Frontal cortex (tissue), 4 donors: ENCODE measurements around the gene ZBTB20. TPM values are rescaled to one million over a fixed set of nuclear protein-coding genes. Genes with fewer than 3 reads are reported as not detected.

Experiments used
- DNase-seq, 2 donors: peaks; one replicate each; pipeline ENCODE4 v3.0.0; 2012; ENCODE audit warnings: low spot score in 2 of 2
- FAIRE-seq: peaks from 2 replicates; lab custom pipeline; 2012; peaks lifted over from hg19 to GRCh38; lab: Jason Lieb, UNC
- total RNA-seq: library from RNA; depleted of rRNA; stranded (reverse); fragments of >200 nt; gene quantifications from one replicate; pipeline ENCODE4 v1.2.3, GENCODE V29; 2014
- donor health status: control.
- donor health status: control.
- donor health status: control.

The ZBTB20 gene
- total RNA-seq, 1 donor from 2014 or later: 39.9 TPM

DNA sequence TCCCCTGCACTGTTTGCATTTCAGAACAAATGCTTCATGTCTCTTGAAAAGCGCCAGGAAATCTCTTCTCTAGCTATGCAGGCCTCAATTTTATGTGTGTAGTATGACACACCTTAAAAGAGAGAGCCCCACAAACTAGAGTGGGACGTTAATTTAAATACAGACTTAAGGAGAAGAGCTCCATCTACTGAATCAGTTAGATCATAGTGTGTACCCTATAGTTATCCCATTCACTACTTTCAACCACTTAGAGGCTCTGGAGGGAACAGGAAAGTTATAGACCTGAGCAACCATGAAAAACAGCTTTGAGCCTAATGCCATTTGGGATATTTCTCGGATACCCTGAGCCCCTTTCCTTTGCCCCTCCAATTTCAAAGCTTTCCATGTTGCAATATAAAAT lies 699.5 kb downstream of the ZBTB20 start:
- DNase-seq (no peak), FAIRE-seq (no peak)

DNA sequence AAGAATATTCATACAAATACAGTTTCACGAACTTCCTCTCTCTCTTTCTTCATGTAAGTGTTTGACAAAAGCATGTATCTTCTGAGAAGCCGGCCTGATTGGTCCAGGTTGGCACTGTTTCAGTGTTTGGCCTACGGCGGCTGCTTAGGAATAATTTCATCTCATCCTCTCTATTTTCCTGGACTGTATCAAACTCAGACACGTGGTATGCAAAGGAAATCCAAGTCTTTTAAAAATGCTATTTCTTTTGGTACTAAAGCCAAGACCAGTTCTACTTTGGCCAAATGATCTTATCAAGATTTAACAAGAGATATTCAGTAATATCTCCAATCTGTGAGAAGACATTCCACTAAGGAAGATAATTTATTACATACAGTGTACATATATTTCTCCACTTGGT lies 700.5 kb downstream of the ZBTB20 start:
- DNase-seq: no peak
- FAIRE-seq: no peak

DNA sequence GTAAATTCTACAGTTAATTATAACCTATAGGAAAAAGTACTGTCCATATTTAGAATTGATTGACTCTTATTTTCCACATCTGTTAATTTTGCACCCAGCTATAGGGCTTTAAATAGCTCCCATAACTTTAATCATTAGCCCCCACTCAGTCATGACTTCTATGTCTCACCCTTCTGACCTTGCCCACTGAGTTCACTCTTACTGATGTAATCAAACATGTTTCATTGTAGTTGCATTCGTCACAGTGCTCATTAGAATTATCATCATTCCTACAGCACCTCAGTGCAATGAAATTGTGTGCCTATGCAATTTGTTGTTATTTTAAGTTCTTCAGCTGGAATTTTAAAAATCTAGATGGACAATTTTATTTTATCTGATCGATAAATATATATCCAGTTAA lies 701.9 kb downstream of the ZBTB20 start:
- FAIRE-seq (no peak), DNase-seq (no peak)

DNA sequence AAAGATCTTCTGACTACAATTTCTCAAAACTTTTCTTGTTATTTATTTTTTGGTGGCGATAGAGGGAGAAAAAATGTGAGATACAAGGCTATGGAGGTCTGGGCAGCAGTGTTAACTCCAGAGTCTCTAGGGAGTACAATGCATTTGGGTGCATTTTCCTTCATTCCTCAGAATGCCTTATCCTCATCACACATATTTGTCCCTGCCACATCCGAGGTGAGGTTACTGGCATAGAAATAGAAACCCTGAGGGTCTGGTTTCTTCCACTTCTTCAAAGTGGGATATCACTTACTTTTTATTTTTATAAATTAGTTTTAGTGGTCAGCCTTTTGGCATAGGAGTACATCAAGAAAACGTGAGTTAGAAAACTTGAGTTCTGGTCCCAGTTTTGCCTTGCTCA lies 702.9 kb downstream of the ZBTB20 start:
- no peak for FAIRE-seq
- no peak for DNase-seq

DNA sequence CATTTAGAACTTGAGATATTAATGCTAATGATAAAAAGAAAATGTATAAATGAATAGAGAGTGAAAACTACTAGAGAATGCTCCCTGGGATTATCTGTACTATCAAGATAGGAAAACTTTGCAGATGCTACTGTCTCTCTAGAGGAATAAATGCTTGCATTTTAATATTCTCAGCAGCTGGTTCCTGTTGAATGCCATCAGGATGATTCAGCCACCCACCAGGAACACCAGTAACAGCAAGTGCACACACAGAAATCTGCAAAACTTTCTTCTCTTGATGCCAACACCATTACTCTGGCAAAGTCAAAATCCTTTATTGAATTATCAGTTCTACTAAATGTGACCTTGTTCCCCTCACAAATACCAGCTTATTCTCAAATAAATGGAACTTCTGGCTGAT lies 704.8 kb downstream of the ZBTB20 start:
- FAIRE-seq (no peak), DNase-seq (no peak)

DNA sequence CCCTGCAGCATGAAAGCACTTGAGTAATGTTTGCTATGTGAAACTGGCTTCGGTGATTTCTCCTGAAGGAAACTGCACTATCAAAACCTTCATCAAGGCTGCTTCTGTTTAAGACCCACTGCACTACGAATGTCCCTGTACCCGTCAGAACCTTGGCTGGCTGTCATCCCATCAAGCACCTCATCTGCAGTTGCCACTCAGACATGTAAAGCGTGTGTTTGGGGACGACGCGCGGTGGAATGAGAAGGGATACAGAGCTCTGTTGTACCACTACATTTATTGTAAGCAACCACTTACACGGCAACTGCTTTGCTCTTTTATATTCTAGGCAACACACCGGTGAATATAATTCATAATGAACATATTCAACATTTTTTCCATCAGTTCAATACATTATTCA lies 705.7 kb downstream of the ZBTB20 start:
- no peak for DNase-seq
- FAIRE-seq: no peak

DNA sequence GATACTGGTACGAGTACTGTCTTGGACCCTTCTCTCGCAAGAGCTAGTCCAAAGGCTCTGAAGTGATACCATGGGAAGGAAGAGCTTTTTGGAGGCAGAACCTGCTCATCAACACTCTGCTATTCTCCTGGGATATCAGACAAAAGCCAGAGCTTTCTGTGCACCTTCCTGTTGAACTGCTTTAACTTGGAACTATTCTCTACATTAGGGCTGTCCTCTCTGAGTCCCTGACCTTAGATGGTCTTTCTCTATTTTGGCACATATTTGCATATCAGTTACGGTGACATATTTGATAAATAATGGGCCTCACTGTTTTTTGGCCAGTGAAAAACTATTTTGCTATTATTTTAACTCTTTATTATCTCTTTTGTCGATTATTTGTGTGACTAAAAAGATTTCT lies 706.4 kb downstream of the ZBTB20 start:
- DNase-seq (no peak), FAIRE-seq (no peak)

DNA sequence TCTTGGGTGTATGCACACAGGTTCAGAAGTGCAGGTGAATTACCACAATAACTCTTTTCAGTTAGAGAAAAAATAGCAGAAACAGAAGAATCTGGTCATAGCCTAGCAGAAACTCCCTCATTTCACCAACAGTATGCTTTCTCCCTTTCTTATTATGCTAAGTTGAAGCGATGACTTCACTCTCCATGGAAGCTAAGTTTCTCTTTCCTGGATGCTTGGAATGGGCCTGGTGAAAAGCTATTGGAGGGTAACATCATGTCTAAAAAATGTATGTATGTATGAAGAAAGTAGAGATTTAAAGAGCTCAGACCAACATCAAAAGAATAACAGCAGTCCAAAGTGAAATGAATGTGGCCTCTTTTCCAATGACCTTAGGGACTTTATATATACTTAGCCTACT lies 707.8 kb downstream of the ZBTB20 start:
- DNase-seq (no peak), FAIRE-seq (no peak)

DNA sequence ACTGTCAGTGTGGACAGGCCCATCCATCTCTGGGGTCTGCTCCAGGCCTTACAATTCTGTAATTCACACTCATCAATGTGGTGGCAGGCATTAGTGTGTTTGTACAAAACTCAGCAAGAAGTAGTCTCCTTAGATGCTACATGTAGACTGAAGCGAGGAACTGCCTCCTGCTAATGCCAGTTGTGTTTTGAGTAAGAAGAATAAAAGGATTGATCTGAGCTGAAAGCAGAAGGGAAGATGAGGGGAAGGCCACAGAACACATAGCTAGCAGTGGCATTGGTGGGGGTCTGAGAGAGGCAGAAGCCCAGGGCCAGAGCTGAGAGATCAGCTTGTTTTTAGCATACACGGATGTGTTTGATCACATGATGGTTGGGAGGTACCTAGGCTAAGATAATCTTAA lies 709.2 kb downstream of the ZBTB20 start:
- DNase-seq (no peak), FAIRE-seq (no peak)

DNA sequence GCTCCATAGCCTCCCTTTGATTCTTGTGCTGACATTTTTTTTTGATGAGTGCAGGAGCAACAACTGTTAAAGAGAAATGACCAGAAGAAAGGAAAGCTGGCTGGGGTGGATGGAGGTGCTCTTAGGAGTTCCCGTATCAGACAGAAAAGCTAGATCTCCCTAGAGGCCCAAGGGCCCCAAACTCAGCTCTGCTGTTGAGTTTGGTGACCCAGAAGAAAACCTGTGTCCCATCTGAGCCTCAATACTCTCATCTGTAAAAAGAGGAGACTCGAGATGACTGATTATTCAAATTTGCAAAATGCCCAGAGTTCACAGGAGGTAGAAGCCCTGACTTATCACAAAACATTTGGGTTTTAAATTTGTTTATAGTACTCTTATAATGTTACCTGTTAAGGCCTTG lies 710.9 kb downstream of the ZBTB20 start:
- no peak for DNase-seq
- FAIRE-seq: no peak

DNA sequence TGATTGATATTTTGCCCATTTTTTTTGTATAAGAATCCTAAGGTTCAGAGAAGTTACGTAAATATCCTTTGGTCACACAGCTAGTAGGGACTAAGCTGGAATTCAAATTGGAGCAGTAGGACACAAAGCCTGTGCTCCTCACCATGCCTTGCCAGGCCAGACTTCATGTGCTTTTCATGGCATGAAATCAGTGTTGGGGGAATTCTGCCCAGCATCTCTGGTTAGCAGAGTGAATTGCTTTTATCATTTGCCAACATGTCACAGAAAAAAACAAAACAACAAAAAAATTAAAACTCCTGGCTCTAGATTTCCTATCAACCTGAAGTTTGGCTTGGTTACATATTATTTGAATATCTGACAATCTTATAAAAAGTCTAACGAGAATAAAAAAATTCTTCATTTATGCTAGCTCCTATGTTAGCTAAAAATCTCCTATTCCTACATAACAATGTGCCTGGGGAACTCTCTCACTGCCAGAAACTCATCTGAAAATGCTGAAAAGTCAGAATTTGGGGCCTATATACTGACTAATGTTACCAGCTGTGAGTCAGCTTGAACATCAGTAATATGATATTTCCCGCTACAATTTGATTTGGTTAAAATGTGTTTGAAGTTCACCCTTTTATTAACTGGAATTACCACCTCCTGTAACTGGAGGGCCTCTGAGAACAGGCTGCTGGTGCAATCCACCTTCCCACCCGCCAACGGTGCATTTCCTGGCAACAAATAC lies 711.5 kb downstream of the ZBTB20 start:
- DNase-seq (no peak), FAIRE-seq (no peak)

DNA sequence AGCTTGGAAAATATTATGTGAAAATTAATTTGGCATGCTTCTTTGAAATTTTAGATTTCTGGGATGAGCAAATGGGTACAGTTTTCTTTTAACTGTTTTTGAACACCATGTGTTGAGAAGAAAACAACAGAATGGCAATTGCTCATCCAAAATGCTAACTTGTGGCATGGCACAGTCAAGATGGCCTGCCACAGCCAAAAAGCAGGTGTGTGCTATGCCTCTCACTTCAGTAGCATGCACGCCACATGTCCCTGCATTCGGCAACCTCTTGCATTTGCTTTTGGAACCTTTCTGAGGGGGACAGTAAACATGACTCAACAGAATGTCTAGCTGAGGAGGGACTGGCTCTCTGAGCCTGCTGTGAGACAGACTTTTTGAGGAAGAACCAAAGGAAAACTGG lies 714.8 kb downstream of the ZBTB20 start:
- no peak for FAIRE-seq
- no peak for DNase-seq

DNA sequence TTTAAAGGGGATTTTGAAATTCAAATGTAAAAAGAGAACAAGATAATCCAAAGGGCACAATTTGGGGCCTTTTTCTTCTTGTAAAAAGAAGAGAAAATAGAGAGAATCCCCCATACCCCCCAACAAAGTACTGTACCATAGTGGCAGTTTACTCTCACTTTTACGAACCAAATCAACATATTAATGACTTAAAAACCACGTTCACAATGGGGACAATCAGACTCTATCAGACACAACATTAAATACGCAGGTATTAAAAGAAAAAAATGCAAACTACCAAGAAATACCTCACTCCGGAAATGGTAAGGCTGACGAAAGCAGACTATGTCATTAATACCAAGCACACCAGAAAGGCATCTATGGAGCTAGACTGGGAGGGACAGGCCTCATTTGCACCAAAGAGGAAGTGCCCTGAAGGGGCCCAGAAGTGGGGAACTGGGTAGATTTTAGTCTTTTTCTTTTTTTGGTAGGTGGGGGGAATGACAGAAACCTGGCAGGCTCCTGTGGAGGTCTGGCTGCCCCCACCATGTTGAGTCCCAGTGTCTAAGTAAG lies 719.0 kb downstream of the ZBTB20 start:
- DNase-seq (no peak), FAIRE-seq (no peak)

DNA sequence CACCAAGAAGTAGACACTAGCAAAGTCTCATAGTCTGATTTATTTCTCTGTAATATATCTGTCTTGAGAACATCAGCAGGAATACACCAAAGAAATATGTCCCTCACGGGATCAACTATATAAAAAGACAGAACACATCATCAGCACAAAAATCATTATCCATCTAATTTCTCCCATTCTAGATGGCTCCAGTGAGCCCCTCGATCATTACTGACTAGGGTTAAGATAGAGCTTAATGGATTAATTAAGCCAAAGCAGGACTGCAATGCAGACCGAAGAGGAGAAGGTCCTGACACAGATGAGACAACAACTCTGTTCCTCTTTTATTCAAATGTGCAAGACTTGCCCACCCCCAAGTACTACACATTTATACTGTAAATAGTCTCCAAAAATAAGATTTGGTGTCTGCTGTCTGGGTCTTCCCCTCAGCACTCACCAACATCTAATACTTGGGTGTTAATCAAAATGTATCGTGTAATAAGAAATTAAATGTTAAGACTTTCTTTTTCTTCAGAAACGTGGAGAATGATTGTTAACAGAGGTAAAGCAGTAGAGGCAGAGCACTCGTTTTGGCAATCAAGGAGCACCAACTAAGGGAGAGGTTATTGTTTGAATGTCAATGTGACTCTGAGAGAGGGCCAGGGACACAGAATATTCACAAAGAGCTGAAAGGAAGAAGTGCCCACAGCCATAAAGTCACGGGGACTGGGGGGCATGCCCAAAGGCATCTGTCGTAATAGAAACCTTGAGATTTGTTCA lies 719.6 kb downstream of the ZBTB20 start:
- DNase-seq (no peak), FAIRE-seq (no peak)

DNA sequence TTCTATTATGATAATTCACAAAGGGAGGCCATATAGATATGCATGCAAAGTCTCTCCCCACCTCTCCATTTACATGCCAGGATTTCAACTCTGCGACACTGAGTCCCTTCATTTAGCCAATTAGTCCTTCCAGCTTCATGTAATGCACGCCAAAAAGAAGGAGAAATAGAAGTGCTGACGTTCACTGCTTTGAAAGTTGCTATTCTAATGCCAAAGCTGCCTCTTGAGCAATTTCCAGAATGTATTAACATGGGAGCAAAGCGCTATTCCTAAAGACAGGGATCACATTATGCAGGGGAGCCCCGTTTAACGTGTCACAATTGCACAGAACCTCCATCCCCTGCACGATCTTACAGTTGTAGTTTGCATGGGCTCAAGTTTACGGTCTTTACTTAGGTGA lies 722.8 kb downstream of the ZBTB20 start:
- DNase-seq (no peak), FAIRE-seq (no peak)

DNA sequence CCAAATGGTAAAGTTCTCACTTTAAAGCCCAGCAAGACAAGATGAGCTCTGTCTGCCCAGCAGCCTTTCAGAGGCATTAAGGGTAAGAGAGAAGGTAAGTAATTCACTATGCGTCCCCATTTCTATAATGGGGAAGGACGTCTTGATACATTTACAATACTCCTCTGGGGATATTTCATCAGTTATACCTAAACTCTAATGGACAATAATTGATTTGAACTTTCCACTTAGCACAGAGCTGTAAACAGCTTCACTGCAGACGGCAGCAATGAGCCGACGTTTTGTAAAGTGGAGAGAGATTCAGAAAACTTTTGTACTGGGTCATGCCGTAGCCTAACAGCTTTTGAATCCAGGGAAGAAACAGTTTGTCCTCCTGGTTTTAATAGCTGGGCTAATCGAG lies 725.9 kb downstream of the ZBTB20 start:
- FAIRE-seq: no peak
- no peak for DNase-seq

DNA sequence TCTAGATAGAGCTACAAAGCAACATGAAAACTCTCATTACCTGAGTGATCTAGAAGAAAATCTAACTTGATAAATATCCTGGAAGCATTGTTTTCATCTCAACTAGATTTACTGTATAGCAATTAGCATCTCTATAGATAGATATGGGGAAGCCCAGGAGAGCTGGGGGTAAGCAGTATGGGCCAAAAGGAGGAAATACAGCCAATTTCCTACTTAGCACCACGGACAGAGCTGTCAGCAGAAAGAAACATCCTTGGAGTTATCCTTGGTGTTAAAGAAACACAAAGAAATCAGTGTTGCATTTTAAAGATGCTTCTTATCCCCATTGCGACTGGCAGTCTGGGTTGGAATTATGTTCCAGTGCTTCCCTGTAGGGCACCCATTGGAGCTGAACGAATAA lies 727.0 kb downstream of the ZBTB20 start:
- no peak for FAIRE-seq
- DNase-seq: no peak

DNA sequence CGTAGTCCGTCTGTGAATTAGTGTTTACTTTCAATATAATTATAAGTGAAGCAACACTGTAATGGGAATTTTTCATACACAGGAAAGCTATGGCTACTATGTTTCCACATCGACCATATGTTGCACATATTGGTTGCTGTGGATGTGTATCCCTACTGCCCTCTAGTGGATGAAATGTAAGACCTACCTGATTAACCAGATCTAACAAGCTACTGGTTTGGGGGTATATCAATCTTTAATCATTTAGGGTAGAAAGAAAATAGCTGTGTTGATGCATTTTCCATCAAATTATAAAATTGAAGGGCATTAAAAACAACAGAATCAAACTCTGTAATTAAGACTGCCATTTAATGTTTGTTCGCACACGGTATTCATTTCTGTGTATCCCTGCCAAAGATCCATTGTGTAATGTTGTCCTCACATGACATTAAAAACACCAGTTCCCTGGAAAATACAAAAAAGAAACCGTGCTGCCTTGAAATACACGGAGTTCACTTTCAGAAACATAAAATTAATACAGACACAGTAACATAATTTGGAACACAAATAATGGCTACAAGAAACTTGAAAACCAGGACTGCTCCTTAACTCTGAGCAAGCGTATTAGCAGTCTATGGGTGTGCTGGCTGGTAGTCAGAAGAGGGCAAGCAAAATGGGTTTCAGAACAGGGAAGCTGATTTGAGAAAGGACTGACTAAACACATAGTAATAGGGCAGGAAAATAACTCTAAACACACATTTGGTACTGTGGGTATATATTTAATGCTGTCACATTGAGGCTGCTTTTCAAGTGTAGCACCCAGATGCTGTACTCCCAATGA lies 728.2 kb downstream of the ZBTB20 start:
- peak; percentile 79 for FAIRE-seq
- DNase-seq: peak; percentile 16 to 18

DNA sequence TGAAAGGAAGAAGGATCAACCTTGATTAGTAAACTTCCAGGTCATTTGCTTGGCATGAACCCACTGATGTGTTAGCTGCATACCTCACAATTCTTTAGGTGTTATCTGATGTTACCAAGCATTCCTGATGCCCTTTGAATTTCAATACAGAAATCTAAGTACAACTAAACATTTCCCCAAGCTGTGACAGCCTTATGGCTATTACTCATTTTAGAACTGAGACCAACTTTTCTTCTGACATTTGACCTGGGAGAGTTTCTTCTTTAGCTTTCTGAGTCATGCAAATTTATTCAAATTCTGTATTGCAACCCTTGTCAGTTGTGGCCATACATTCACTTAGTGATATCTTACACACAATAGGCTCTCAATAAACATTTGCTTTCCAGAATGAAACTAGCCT lies 729.0 kb downstream of the ZBTB20 start:
- DNase-seq: no peak
- FAIRE-seq: no peak

DNA sequence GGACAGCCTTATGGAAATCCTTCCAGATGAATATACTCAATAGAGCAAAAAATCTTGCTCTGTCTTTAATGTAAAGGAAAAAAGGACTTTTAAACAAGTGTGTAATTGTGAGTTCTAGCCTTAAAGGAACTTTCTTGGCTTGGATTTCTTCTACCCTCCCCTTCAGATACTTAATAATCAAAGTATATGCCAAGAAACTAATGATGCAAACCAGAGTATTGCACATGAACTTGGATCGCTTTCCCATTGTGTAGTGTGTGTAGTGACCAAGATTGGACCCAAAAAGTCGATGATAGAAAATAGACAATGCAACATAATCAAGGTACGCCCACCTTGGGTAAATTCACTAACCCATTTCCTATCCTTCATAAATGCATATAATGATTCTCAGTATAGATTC lies 729.4 kb downstream of the ZBTB20 start:
- FAIRE-seq: no peak
- DNase-seq: no peak

DNA sequence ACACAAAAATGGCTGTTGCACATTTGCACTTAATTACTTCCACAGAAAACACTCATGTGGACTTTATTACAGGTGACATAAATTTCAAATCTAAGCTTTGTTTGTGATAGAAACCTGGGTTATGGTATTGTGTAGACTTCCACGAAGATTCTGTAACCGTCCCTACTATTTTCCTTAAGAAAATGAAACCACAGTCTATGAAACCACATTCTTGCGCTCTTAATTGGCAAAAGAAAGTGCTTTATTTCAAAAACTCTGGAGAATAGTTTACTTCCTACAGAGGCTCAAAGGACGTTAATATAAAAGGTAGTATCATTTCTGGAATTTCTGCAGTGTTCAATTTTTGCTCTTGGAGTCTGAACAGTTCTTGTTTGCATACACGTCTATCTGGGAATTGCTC lies 729.8 kb downstream of the ZBTB20 start:
- FAIRE-seq (no peak), DNase-seq (no peak)
